ENCODE measurements around the gene ATP8A2.

GRCh38 chr13:25574437-25575411, 202.9 kb downstream of the ATP8A2 start:
- TF ChIP-seq, protein P1, sequence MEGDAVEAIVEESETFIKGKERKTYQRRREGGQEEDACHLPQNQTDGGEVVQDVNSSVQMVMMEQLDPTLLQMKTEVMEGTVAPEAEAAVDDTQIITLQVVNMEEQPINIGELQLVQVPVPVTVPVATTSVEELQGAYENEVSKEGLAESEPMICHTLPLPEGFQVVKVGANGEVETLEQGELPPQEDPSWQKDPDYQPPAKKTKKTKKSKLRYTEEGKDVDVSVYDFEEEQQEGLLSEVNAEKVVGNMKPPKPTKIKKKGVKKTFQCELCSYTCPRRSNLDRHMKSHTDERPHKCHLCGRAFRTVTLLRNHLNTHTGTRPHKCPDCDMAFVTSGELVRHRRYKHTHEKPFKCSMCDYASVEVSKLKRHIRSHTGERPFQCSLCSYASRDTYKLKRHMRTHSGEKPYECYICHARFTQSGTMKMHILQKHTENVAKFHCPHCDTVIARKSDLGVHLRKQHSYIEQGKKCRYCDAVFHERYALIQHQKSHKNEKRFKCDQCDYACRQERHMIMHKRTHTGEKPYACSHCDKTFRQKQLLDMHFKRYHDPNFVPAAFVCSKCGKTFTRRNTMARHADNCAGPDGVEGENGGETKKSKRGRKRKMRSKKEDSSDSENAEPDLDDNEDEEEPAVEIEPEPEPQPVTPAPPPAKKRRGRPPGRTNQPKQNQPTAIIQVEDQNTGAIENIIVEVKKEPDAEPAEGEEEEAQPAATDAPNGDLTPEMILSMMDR (IDR thresholded peaks at IDR 0.05), result peak; percentile 68 to 91 (median 84)
- no peak for TF ChIP-seq POLR2A (IDR thresholded peaks at IDR 0.05)
